HCT116 (cell line): ENCODE measurements around the gene DIP2C. TPM values are rescaled to one million over a fixed set of nuclear protein-coding genes. Genes with fewer than 3 reads are reported as not detected.

Experiments used
- ATAC-seq: fragments of 200-7000 bp; cut with Tn5 transposase; 2 replicates; pipeline ENCODE4 v1.9.1; 2020; ENCODE audit warnings: mild to moderate bottlenecking, moderate library complexity
- BruUV-seq: library from RNA; stranded (reverse); fragments of 400-500 nt; replicated peaks from 2 replicates; lab custom pipeline; 2021; lab: Mats Ljungman, UMichigan
- CTCF ChIA-PET: fragments of 300-600 bp; sonication (Branson Sonifier 250); formaldehyde crosslinking; loops from one replicate; lab custom pipeline; 2021; ENCODE audit warnings: antibody characterized with exemption; lab: Charles Lee
- POLR2A ChIA-PET: fragments of 300-600, 350-600 bp; sonication (Branson Sonifier 250); formaldehyde crosslinking; loops from one replicate; lab custom pipeline; 2021; ENCODE audit warnings: antibody characterized with exemption; lab: Charles Lee
- RAD21 ChIA-PET, 2 experiments: fragments of 300-600 bp; sonication (Branson Sonifier 250); formaldehyde crosslinking; loops; one replicate each; lab custom pipeline; 2023; ENCODE audit warnings: low total read pairs in 2 of 2; ENCODE audit not compliant: uncharacterized antibody in 2 of 2, unreplicated experiment in 2 of 2, low non-redundant PET in 1 of 2; lab: Charles Lee
- DNase-seq: peaks from one replicate; pipeline ENCODE4 v3.0.0-alpha.2; 2010; ENCODE audit warnings: low read depth, low spot score
- H2AFZ ChIP-seq: fragments of 200-600 bp; shearing (Covaris generic), sonication (generic); 2 replicates; pipeline ENCODE4 v1.6.1; 2017; ENCODE audit warnings: low read depth, mixed run types, mixed read lengths, antibody characterized with exemption, low read length; ENCODE audit not compliant: poor library complexity, severe bottlenecking
- H3K27ac ChIP-seq: 2 replicates; pipeline ENCODE4 v1.5.1; 2012; ENCODE audit warnings: low read depth, low read length
- H3K27me3 ChIP-seq: fragments of 200-600 bp; sonication (generic); 2 replicates; pipeline ENCODE4 v1.6.1; 2016; ENCODE audit warnings: mixed run types, low read length, mixed read lengths; ENCODE audit not compliant: insufficient read depth
- H3K36me3 ChIP-seq, 2 experiments: fragments of 200-500 bp in 1 of 2; fragments of 200-600 bp in 1 of 2; sonication (Bioruptor generic) in 1 of 2; sonication (generic) in 1 of 2; 2 replicates each; pipeline versions ENCODE4 v1.5.1 to v1.6.1; 2014 to 2016; ENCODE audit warnings: low read length in 2 of 2, inconsistent platforms in 1 of 2, mixed read lengths in 1 of 2, mixed run types in 1 of 2; ENCODE audit not compliant: insufficient read depth in 2 of 2, control insufficient read depth in 1 of 2
- H3K4me1 ChIP-seq, 2 experiments: fragments of 200-600 bp in 1 of 2; sonication (generic) in 1 of 2; 2 replicates each; pipeline versions ENCODE4 v1.5.1 to v1.6.1; 2012 to 2017; ENCODE audit warnings: low read length in 2 of 2, inconsistent platforms in 1 of 2, mild to moderate bottlenecking in 1 of 2, mixed read lengths in 1 of 2, mixed run types in 1 of 2, moderate library complexity in 1 of 2; ENCODE audit not compliant: insufficient read depth in 2 of 2, control insufficient read depth in 1 of 2
- H3K4me2 ChIP-seq: fragments of 200-600 bp; sonication (generic); 2 replicates; pipeline ENCODE4 v1.6.1; 2017; ENCODE audit warnings: mixed run types, low read length, mixed read lengths
- H3K4me3 ChIP-seq, 2 experiments: fragments of 200-600 bp in 1 of 2; sonication (generic) in 1 of 2; replicated peaks in 1 of 2; 2 replicates each; pipeline ENCODE4 v1.5.1; 2011 to 2016; ENCODE audit warnings: low read length in 2 of 2, control low read depth in 1 of 2, low read depth in 1 of 2, mild to moderate bottlenecking in 1 of 2, mixed read lengths in 1 of 2, mixed run types in 1 of 2
- H3K79me2 ChIP-seq: fragments of 200-600 bp; sonication (generic); 2 replicates; pipeline ENCODE4 v1.6.1; 2017; ENCODE audit warnings: mild to moderate bottlenecking, mixed run types, low read length, moderate library complexity, mixed read lengths; ENCODE audit not compliant: insufficient read depth
- H3K9ac ChIP-seq: fragments of 200-600 bp; sonication (generic); 2 replicates; pipeline ENCODE4 v1.6.1; 2016; ENCODE audit warnings: low read length, mixed read lengths
- H3K9me2 ChIP-seq: fragments of 200-600 bp; sonication (generic), shearing (Covaris generic); 2 replicates; pipeline ENCODE4 v1.6.1; 2017; ENCODE audit warnings: mixed run types, mild to moderate bottlenecking, moderate library complexity; ENCODE audit not compliant: insufficient read depth
- H3K9me3 ChIP-seq, 2 experiments: fragments of 200-500 bp in 1 of 2; fragments of 200-600 bp in 1 of 2; sonication (Bioruptor generic) in 1 of 2; sonication (generic) in 1 of 2; 2 replicates each; pipeline ENCODE4 v1.6.1; 2014 to 2017; ENCODE audit warnings: low read length in 2 of 2, mixed read lengths in 2 of 2, inconsistent platforms in 1 of 2, low read depth in 1 of 2, mild to moderate bottlenecking in 1 of 2, mixed run types in 1 of 2, moderate library complexity in 1 of 2; ENCODE audit not compliant: control insufficient read depth in 1 of 2, insufficient read depth in 1 of 2
- H4K20me1 ChIP-seq: fragments of 200-600 bp; sonication (generic), shearing (Covaris generic); 2 replicates; pipeline ENCODE4 v1.6.1; 2017; ENCODE audit warnings: mixed run types, mild to moderate bottlenecking, moderate library complexity; ENCODE audit not compliant: insufficient read depth
- CBX3 ChIP-seq: IDR thresholded peaks from 2 replicates; pipeline ENCODE4 v1.6.1; 2012; ENCODE audit warnings: low read depth
- CEBPB ChIP-seq: IDR thresholded peaks from 2 replicates; pipeline ENCODE4 v1.6.1; 2012; ENCODE audit warnings: low read depth
- EGR1 ChIP-seq: IDR thresholded peaks from 2 replicates; pipeline ENCODE4 v1.6.1; 2012; ENCODE audit warnings: low read depth
- EZH2phosphoT487 ChIP-seq: fragments of 200-600 bp; IDR thresholded peaks from 2 replicates; pipeline ENCODE4 v1.6.1; 2018; ENCODE audit warnings: antibody characterized with exemption, borderline replicate concordance
- JUND ChIP-seq: IDR thresholded peaks from 2 replicates; pipeline ENCODE4 v1.6.1; 2012
- POLR2A ChIP-seq: IDR thresholded peaks from 2 replicates; pipeline ENCODE4 v1.7.0; 2011; ENCODE audit warnings: borderline replicate concordance; ENCODE audit not compliant: insufficient read depth, insufficient read length; ENCODE audit errors: extremely low read depth
- POLR2AphosphoS5 ChIP-seq: IDR thresholded peaks from 2 replicates; pipeline ENCODE4 v1.6.1; 2011; ENCODE audit warnings: mild to moderate bottlenecking, low read depth, low read length, moderate library complexity
- RAD21 ChIP-seq: IDR thresholded peaks from 2 replicates; pipeline ENCODE4 v1.6.1; 2012; ENCODE audit warnings: low read depth, mild to moderate bottlenecking
- SIN3A ChIP-seq: IDR thresholded peaks from 2 replicates; pipeline ENCODE4 v1.6.1; 2012; ENCODE audit warnings: low read depth
- SP1 ChIP-seq: IDR thresholded peaks from 2 replicates; pipeline ENCODE4 v1.6.1; 2012; ENCODE audit warnings: low read depth
- TCF7L2 ChIP-seq: IDR thresholded peaks from 2 replicates; pipeline ENCODE4 v1.7.0; 2011; ENCODE audit warnings: borderline replicate concordance, inconsistent platforms; ENCODE audit not compliant: insufficient read depth, insufficient read length; ENCODE audit errors: extremely low read depth
- ZFX ChIP-seq: fragments of 450-650 bp; IDR thresholded peaks from 2 replicates; pipeline ENCODE4 v1.6.1; 2017
- ZNF274 ChIP-seq: fragments of 200-500 bp; sonication (Bioruptor generic); IDR thresholded peaks from 2 replicates; pipeline ENCODE4 v1.6.1; 2014; ENCODE audit warnings: mild to moderate bottlenecking, low read depth, low read length, inconsistent platforms
- intact Hi-C: fragments of 100-400 bp; cut with micrococcal nuclease; formaldehyde crosslinking; loops from 2 replicates; pipeline ENCODE4 v1.10.0; 2022
- total RNA-seq: library from RNA; stranded (reverse); gene quantifications from one replicate; pipeline ENCODE4 v1.2.1, GENCODE V29; 2021; ENCODE audit not compliant: unreplicated experiment
- TF ChIP-seq, protein P1 (sequence below), 3 experiments: fragments of 200-600 bp in 1 of 3; sonication (generic) in 1 of 3; IDR thresholded peaks in 2 of 3; conservative IDR thresholded peaks in 1 of 3; 2 replicates each; pipeline ENCODE4 v1.5.1; 2012 to 2017; ENCODE audit warnings: low read depth in 2 of 3, low read length in 2 of 3, antibody characterized with exemption in 1 of 3, borderline replicate concordance in 1 of 3, control low read depth in 1 of 3, mild to moderate bottlenecking in 1 of 3, mixed read lengths in 1 of 3, mixed run types in 1 of 3, moderate library complexity in 1 of 3; ENCODE audit not compliant: insufficient read depth in 1 of 3
- TF ChIP-seq, protein P2 (sequence below): IDR thresholded peaks from 2 replicates; pipeline ENCODE4 v1.6.1; 2011; ENCODE audit warnings: mild to moderate bottlenecking, low read length, moderate library complexity; ENCODE audit not compliant: insufficient replicate concordance; ENCODE audit errors: extremely low read depth

DIP2C gene
- total RNA-seq, 1 experiment from 2014 or later, result 15.4 TPM

DNA sequence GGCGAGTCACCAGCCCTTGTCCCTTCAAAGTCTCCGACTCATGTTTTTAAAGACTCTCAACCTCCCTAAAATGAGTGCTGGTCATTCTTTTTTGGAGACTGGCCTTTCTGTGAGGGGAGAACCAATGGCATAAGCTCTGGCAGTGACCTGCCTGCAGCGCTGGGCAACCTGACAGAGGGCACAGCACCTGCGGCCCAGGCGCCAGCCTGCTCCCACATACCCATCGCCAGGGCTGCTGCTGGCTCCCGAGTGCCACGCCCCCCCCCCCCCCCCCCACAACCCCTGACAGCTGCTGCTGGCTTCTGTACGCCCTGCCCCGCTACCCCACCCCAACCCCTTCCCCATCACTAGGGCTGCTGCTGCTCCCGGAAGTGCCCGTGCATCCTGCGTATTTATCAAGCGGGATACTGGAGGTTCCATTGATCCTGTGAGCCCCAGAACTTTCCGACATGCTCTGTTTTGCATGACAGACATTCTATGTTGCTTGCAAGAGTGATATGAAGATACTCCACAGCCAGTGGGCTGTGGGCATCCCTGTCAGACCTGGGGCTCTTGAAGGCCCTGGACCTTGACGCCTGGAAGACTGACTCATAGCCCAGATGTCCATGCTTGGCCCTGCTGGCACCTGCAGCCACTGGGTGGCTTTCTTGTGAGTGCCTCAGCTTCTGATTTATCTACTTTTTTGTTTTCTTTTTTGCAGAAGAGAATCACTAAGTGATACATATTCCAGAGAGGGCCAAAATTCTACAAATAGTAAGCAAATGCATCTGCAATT is 310.4 kb downstream of the DIP2C start (continued):
- TF ChIP-seq, protein P1, sequence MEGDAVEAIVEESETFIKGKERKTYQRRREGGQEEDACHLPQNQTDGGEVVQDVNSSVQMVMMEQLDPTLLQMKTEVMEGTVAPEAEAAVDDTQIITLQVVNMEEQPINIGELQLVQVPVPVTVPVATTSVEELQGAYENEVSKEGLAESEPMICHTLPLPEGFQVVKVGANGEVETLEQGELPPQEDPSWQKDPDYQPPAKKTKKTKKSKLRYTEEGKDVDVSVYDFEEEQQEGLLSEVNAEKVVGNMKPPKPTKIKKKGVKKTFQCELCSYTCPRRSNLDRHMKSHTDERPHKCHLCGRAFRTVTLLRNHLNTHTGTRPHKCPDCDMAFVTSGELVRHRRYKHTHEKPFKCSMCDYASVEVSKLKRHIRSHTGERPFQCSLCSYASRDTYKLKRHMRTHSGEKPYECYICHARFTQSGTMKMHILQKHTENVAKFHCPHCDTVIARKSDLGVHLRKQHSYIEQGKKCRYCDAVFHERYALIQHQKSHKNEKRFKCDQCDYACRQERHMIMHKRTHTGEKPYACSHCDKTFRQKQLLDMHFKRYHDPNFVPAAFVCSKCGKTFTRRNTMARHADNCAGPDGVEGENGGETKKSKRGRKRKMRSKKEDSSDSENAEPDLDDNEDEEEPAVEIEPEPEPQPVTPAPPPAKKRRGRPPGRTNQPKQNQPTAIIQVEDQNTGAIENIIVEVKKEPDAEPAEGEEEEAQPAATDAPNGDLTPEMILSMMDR (IDR thresholded peaks at IDR 0.05 in 2 of 3, conservative IDR thresholded peaks at IDR 0.05 in 1 of 3; ENCODE audit: borderline replicate concordance in 1 of 3, insufficient read depth in 1 of 3, low read depth in 2 of 3, low read length in 2 of 3), result no peak
- no peak for TF ChIP-seq JUND
- TF ChIP-seq, protein P2, sequence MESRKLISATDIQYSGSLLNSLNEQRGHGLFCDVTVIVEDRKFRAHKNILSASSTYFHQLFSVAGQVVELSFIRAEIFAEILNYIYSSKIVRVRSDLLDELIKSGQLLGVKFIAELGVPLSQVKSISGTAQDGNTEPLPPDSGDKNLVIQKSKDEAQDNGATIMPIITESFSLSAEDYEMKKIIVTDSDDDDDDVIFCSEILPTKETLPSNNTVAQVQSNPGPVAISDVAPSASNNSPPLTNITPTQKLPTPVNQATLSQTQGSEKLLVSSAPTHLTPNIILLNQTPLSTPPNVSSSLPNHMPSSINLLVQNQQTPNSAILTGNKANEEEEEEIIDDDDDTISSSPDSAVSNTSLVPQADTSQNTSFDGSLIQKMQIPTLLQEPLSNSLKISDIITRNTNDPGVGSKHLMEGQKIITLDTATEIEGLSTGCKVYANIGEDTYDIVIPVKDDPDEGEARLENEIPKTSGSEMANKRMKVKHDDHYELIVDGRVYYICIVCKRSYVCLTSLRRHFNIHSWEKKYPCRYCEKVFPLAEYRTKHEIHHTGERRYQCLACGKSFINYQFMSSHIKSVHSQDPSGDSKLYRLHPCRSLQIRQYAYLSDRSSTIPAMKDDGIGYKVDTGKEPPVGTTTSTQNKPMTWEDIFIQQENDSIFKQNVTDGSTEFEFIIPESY, result no peak
- no peak for TF ChIP-seq CBX3
- TF ChIP-seq ZNF274, result no peak

DNA sequence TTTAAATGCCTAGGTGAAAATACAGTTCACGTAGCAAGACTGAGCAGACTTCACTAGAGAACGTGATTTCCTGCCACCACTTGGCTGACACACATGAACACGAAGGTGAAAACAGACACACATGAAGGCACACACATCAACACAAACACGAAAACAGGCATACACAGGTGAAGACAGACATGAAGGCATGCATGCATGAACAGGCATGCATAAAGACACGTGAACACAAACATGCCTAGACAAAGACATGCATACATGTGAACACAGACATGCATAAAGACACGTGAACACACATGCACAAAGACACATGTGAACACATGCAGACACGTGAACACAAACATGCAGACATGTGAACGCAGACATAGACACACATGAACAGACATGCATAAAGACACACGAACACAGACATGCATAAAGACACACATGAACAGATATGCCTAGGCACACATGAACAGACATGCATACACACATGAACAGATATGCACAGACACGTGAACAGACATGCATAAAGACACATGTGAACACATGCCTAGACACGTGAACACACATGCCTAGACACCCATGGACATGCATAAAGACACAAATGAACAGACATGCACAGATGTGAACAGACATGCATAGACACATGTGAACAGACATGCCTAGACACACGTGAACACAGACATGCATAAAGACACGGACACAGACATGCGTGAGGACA is 311.1 kb downstream of the DIP2C start:
- no peak overlapping the region for H2AFZ ChIP-seq
- H3K4me1 ChIP-seq, result peaks cover 0 to 7% of the 10 kb centered on the region in 2 experiments; a peak in 1 of 4 replicates
- CTCF ChIA-PET, result no interaction called here
- DNase-seq (no peak), ATAC-seq (no peak)
- POLR2A ChIA-PET, result no interaction called here
- no peak overlapping the region for H3K4me2 ChIP-seq
- H3K27ac ChIP-seq, result no peak overlapping the region
- no peaks in the 10 kb centered on the region for H3K79me2 ChIP-seq
- no peak overlapping the region for H3K4me3 ChIP-seq
- TF ChIP-seq SIN3A, result no peak
- no peak for TF ChIP-seq POLR2AphosphoS5
- TF ChIP-seq, protein P1 (IDR thresholded peaks at IDR 0.05 in 2 of 3, conservative IDR thresholded peaks at IDR 0.05 in 1 of 3; ENCODE audit: borderline replicate concordance in 1 of 3, insufficient read depth in 1 of 3, low read depth in 2 of 3, low read length in 2 of 3), result no peak
- TF ChIP-seq SP1, result no peak
- TF ChIP-seq CEBPB, result no peak
- no peak for TF ChIP-seq POLR2A
- TF ChIP-seq EZH2phosphoT487, result no peak
- no peak for TF ChIP-seq CBX3
- no peak for TF ChIP-seq ZFX
- TF ChIP-seq RAD21, result no peak
- no peak for TF ChIP-seq TCF7L2
- TF ChIP-seq EGR1, result no peak
- no peak for TF ChIP-seq JUND
- RAD21 ChIA-PET, result no interaction called here
- H3K36me3 ChIP-seq, result peaks cover 0 to 3% of the 10 kb centered on the region in 2 experiments; a peak in 2 of 4 replicates
- H3K9me3 ChIP-seq, result no peaks in the 10 kb centered on the region
- intact Hi-C loops, result no loop called here
- no peaks in the 10 kb centered on the region for H3K9me2 ChIP-seq
- H4K20me1 ChIP-seq, result no peaks in the 10 kb centered on the region
- BruUV-seq, result no TSS peak
- H3K9ac ChIP-seq, result no peak overlapping the region
- H3K27me3 ChIP-seq, result no peaks in the 10 kb centered on the region
